Muscle layer of duodenum (tissue), 2 donors: ENCODE data around the gene CLEC7A.

Experiments used
- H3K27ac ChIP-seq: one replicate; pipeline ENCODE4 v1.7.0; 2013; ENCODE audit warnings: mild to moderate bottlenecking, low read length
- H3K27me3 ChIP-seq: one replicate; pipeline ENCODE4 v1.7.0; 2013; ENCODE audit warnings: low read depth, mild to moderate bottlenecking, control low read depth, low read length
- H3K36me3 ChIP-seq, 2 donors: one replicate each; pipeline ENCODE4 v1.7.0; 2013; ENCODE audit warnings: low read length in 2 of 2, control low read depth in 1 of 2, mild to moderate bottlenecking in 1 of 2; ENCODE audit not compliant: insufficient read depth in 2 of 2, control insufficient read depth in 1 of 2
- H3K4me1 ChIP-seq, 2 donors: one replicate each; pipeline ENCODE4 v1.7.0; 2013; ENCODE audit warnings: low read length in 2 of 2, mild to moderate bottlenecking in 2 of 2, control low read depth in 1 of 2, moderate library complexity in 1 of 2; ENCODE audit not compliant: insufficient read depth in 2 of 2, control insufficient read depth in 1 of 2
- H3K4me3 ChIP-seq, 2 donors: one replicate each; pipeline ENCODE4 v1.7.0; 2013; ENCODE audit warnings: low read length in 2 of 2, low read depth in 1 of 2, mild to moderate bottlenecking in 1 of 2
- H3K9me3 ChIP-seq, 2 donors: one replicate each; pipeline ENCODE4 v1.7.0; 2013; ENCODE audit warnings: low read length in 2 of 2, control low read depth in 1 of 2, mild to moderate bottlenecking in 1 of 2; ENCODE audit not compliant: control insufficient read depth in 1 of 2
- donor health status: healthy.

CLEC7A gene

GRCh38 chr12:10160617-10161385, 30.8 kb upstream of the CLEC7A start:
- Histone ChIP-seq H3K9me3 (no peaks in the 10 kb centered on the region), H3K27ac (no peak overlapping the region), H3K4me3 (no peak overlapping the region), H3K27me3 (no peaks in the 10 kb centered on the region), H3K36me3 (no peaks in the 10 kb centered on the region), H3K4me1 (peaks cover 0 to 15% of the 10 kb centered on the region in 2 donors)

GRCh38 chr12:10159280-10159679, 29.3 kb upstream of the CLEC7A start:
- peaks cover 0 to 15% of the 10 kb centered on the region in 2 donors for H3K4me1 ChIP-seq
- H3K27ac ChIP-seq, result no peak overlapping the region
- H3K4me3 ChIP-seq, result no peak overlapping the region
- H3K9me3 ChIP-seq, result no peaks in the 10 kb centered on the region
- H3K36me3 ChIP-seq, result no peaks in the 10 kb centered on the region
- H3K27me3 ChIP-seq, result no peaks in the 10 kb centered on the region

GRCh38 chr12:10158406-10158805, 28.4 kb upstream of the CLEC7A start:
- Histone ChIP-seq H3K4me3 (no peak overlapping the region), H3K36me3 (no peaks in the 10 kb centered on the region), H3K9me3 (no peaks in the 10 kb centered on the region), H3K27ac (no peak overlapping the region), H3K4me1 (peaks cover 0 to 15% of the 10 kb centered on the region in 2 donors), H3K27me3 (no peaks in the 10 kb centered on the region)

GRCh38 chr12:10155966-10156365, 26.0 kb upstream of the CLEC7A start:
- Histone ChIP-seq H3K4me1 (peaks cover 0 to 18% of the 10 kb centered on the region in 2 donors), H3K36me3 (no peaks in the 10 kb centered on the region), H3K27ac (no peak overlapping the region), H3K9me3 (no peaks in the 10 kb centered on the region), H3K4me3 (no peak overlapping the region), H3K27me3 (no peaks in the 10 kb centered on the region)

- no peak overlapping the region for H3K27ac ChIP-seq
- no peaks in the 10 kb centered on the region for H3K27me3 ChIP-seq
- H3K36me3 ChIP-seq, result no peaks in the 10 kb centered on the region
- H3K4me1 ChIP-seq, result peaks cover 0 to 3% of the 10 kb centered on the region in 2 donors
- peak overlapping the region; percentile 67 to 76 for H3K4me3 ChIP-seq
- H3K9me3 ChIP-seq, result no peaks in the 10 kb centered on the region
Measured at GRCh38 chr12:10154145-10154496, 24.1 kb upstream of the CLEC7A start.

GRCh38 chr12:10153271-10154144, 23.5 kb upstream of the CLEC7A start:
- H3K4me3 ChIP-seq, result peak overlapping the region; percentile 67 to 76
- no peaks in the 10 kb centered on the region for H3K9me3 ChIP-seq
- H3K27me3 ChIP-seq, result no peaks in the 10 kb centered on the region
- H3K36me3 ChIP-seq, result no peaks in the 10 kb centered on the region
- H3K27ac ChIP-seq, result peak overlapping the region; percentile 58
- H3K4me1 ChIP-seq, result peaks cover 0 to 3% of the 10 kb centered on the region in 2 donors

- H3K4me3 ChIP-seq, result no peak overlapping the region
- no peaks in the 10 kb centered on the region for H3K27me3 ChIP-seq
- no peaks in the 10 kb centered on the region for H3K9me3 ChIP-seq
- H3K36me3 ChIP-seq, result no peaks in the 10 kb centered on the region
- H3K27ac ChIP-seq, result no peak overlapping the region
- peaks cover 0 to 3% of the 10 kb centered on the region in 2 donors for H3K4me1 ChIP-seq
Measured at GRCh38 chr12:10151621-10152020, 21.6 kb upstream of the CLEC7A start.

- Histone ChIP-seq H3K9me3 (no peaks in the 10 kb centered on the region), H3K4me1 (peaks cover 0 to under 1% of the 10 kb centered on the region in 2 donors), H3K36me3 (no peaks in the 10 kb centered on the region), H3K27ac (no peak overlapping the region), H3K27me3 (no peaks in the 10 kb centered on the region), H3K4me3 (no peak overlapping the region)
Measured at GRCh38 chr12:10147714-10148403, 17.9 kb upstream of the CLEC7A start.

- Histone ChIP-seq H3K9me3 (no peaks in the 10 kb centered on the region), H3K27ac (no peak overlapping the region)
Measured at GRCh38 chr12:10142976-10143589, 13.1 kb upstream of the CLEC7A start.

GRCh38 chr12:10140001-10140400, 10.0 kb upstream of the CLEC7A start:
- Histone ChIP-seq H3K9me3 (no peaks in the 10 kb centered on the region), H3K4me3 (no peak overlapping the region), H3K27me3 (no peaks in the 10 kb centered on the region), H3K27ac (no peak overlapping the region), H3K36me3 (no peaks in the 10 kb centered on the region), H3K4me1 (no peaks in the 10 kb centered on the region)

More at GRCh38 chr12:10142976-10143589, 13.1 kb upstream of the CLEC7A start:
- H3K4me3 ChIP-seq, result no peak overlapping the region
- H3K4me1 ChIP-seq, result no peaks in the 10 kb centered on the region
- H3K27me3 ChIP-seq, result no peaks in the 10 kb centered on the region
- no peaks in the 10 kb centered on the region for H3K36me3 ChIP-seq
